ENCODE results near the gene TBL2. TPM values are rescaled to one million over a fixed set of nuclear protein-coding genes. Genes with fewer than 3 reads are reported as not detected.
"Not testable (repeated sequence)": the region's sequence is repeated elsewhere in the genome, so short reads cannot be mapped to it uniquely, and the experiment has no call there.

Gene TBL2
- total RNA-seq, 1 donor from 2014 or later = 48.2 TPM

GRCh38 chr7:73532224-73532623, 46.2 kb downstream of the TBL2 start:
- Mint-ChIP-seq H3K4me1 (ENCODE audit: low read depth) (peaks cover 7% of the 10 kb centered on the region), H3K27ac (no peak overlapping the region), H3K36me3 (ENCODE audit: low read depth) (peaks cover 15% of the 10 kb centered on the region), H3K9me3 (no peaks in the 10 kb centered on the region), H3K4me3 (no peak overlapping the region), H3K27me3 (ENCODE audit: insufficient read depth) (no peaks in the 10 kb centered on the region)
- DNase-seq (ENCODE audit: low spot score) = no peak
- intact Hi-C loops (cut with micrococcal nuclease) = no loop called here

GRCh38 chr7:73530800-73531199, 47.6 kb downstream of the TBL2 start:
- intact Hi-C loops (cut with micrococcal nuclease) = no loop called here
- peaks cover 14% of the 10 kb centered on the region for H3K4me1 Mint-ChIP-seq (ENCODE audit: low read depth)
- H3K36me3 Mint-ChIP-seq (ENCODE audit: low read depth) = peaks cover 5% of the 10 kb centered on the region
- DNase-seq (ENCODE audit: low spot score) = no peak
- no peaks in the 10 kb centered on the region for H3K9me3 Mint-ChIP-seq
- H3K4me3 Mint-ChIP-seq = no peak overlapping the region
- H3K27ac Mint-ChIP-seq = no peak overlapping the region
- no peaks in the 10 kb centered on the region for H3K27me3 Mint-ChIP-seq (ENCODE audit: insufficient read depth)

- peak overlapping the region; percentile 77 for H3K27ac Mint-ChIP-seq
- H3K4me3 Mint-ChIP-seq = peak overlapping the region; percentile 19
- no peaks in the 10 kb centered on the region for H3K9me3 Mint-ChIP-seq
- peaks cover 36% of the 10 kb centered on the region for H3K4me1 Mint-ChIP-seq (ENCODE audit: low read depth)
- no peaks in the 10 kb centered on the region for H3K27me3 Mint-ChIP-seq (ENCODE audit: insufficient read depth)
- no peak for DNase-seq (ENCODE audit: low spot score)
- intact Hi-C loops (cut with micrococcal nuclease) = loop anchor here (10.0 kb wide), 1 partner anchor 702 kb away; the partner anchor contains the start of gene TYW1B
- H3K36me3 Mint-ChIP-seq (ENCODE audit: low read depth) = peaks cover 3% of the 10 kb centered on the region
Measured at GRCh38 chr7:73526896-73527821, 51.2 kb downstream of the TBL2 start.

GRCh38 chr7:73526158-73526494, 52.3 kb downstream of the TBL2 start:
- H3K36me3 Mint-ChIP-seq (ENCODE audit: low read depth); H3K27ac Mint-ChIP-seq; DNase-seq (ENCODE audit: low spot score); H3K27me3 Mint-ChIP-seq (ENCODE audit: insufficient read depth); H3K4me3 Mint-ChIP-seq; H3K9me3 Mint-ChIP-seq: not testable (repeated sequence)
- H3K4me1 Mint-ChIP-seq (ENCODE audit: low read depth) = peaks cover 36% of the 10 kb centered on the region
- intact Hi-C loops (cut with micrococcal nuclease) = loop anchor here (10.0 kb wide), 1 partner anchor 701 kb away; the partner anchor contains the start of gene TYW1B

GRCh38 chr7:73522105-73522872, 56.1 kb downstream of the TBL2 start, which contains the start of gene BAZ1B:
TSS of gene BAZ1B (minus strand) at chr7:73522293. CDS start at chr7:73521933, 360 bp downstream.
- DNase-seq (ENCODE audit: low spot score) = peak; percentile 97
- Mint-ChIP-seq H3K9me3 (no peaks in the 10 kb centered on the region), H3K36me3 (ENCODE audit: low read depth) (peaks cover 30% of the 10 kb centered on the region), H3K27me3 (ENCODE audit: insufficient read depth) (no peaks in the 10 kb centered on the region), H3K27ac (peak within 1 kb of the TSS; percentile 97), H3K4me1 (ENCODE audit: low read depth) (peaks cover 60% of the 10 kb centered on the region), H3K4me3 (peak within 1 kb of the TSS; percentile 91)
- intact Hi-C loops (cut with micrococcal nuclease) = loop anchor here (1.0 to 10.0 kb wide), 10 partner anchors 35 to 697 kb away; partner anchors contain the start of genes ABHD11, BCL7B, BUD23 and DNAJC30

- Mint-ChIP-seq H3K27ac (no peak overlapping the region), H3K9me3 (no peaks in the 10 kb centered on the region), H3K4me1 (ENCODE audit: low read depth) (peaks cover 59% of the 10 kb centered on the region), H3K4me3 (peak overlapping the region; percentile 61), H3K27me3 (ENCODE audit: insufficient read depth) (no peaks in the 10 kb centered on the region), H3K36me3 (ENCODE audit: low read depth) (peaks cover 34% of the 10 kb centered on the region)
- intact Hi-C loops (cut with micrococcal nuclease) = loop anchor here (1.0 to 10.0 kb wide), 10 partner anchors 36 to 697 kb away; partner anchors contain the start of genes ABHD11, BCL7B, BUD23 and DNAJC30
- DNase-seq (ENCODE audit: low spot score) = no peak
Measured at GRCh38 chr7:73521636-73522104, 56.7 kb downstream of the TBL2 start.

GRCh38 chr7:73520673-73521635, 57.4 kb downstream of the TBL2 start:
- Mint-ChIP-seq H3K27me3 (ENCODE audit: insufficient read depth) (no peaks in the 10 kb centered on the region), H3K9me3 (no peaks in the 10 kb centered on the region), H3K36me3 (ENCODE audit: low read depth) (peaks cover 34% of the 10 kb centered on the region), H3K4me3 (peak overlapping the region; percentile 91), H3K27ac (peak overlapping the region; percentile 89), H3K4me1 (ENCODE audit: low read depth) (peaks cover 57% of the 10 kb centered on the region)
- intact Hi-C loops (cut with micrococcal nuclease) = loop anchor here (5.0 to 10.0 kb wide), 2 partner anchors 196 to 696 kb away; partner anchors contain the start of genes STX1A and TYW1B
- no peak for DNase-seq (ENCODE audit: low spot score)

- H3K27ac Mint-ChIP-seq = peak overlapping the region; percentile 89
- no peak for DNase-seq (ENCODE audit: low spot score)
- peaks cover 51% of the 10 kb centered on the region for H3K4me1 Mint-ChIP-seq (ENCODE audit: low read depth)
- peaks cover 37% of the 10 kb centered on the region for H3K36me3 Mint-ChIP-seq (ENCODE audit: low read depth)
- intact Hi-C loops (cut with micrococcal nuclease) = loop anchor here (5.0 to 10.0 kb wide), 3 partner anchors 55 to 695 kb away; partner anchors contain the start of genes STX1A and TYW1B
- no peaks in the 10 kb centered on the region for H3K27me3 Mint-ChIP-seq (ENCODE audit: insufficient read depth)
- H3K4me3 Mint-ChIP-seq = peak overlapping the region; percentile 91
- no peaks in the 10 kb centered on the region for H3K9me3 Mint-ChIP-seq
Measured at GRCh38 chr7:73519867-73520672, 58.3 kb downstream of the TBL2 start.

- Mint-ChIP-seq H3K4me3 (peak overlapping the region; percentile 91), H3K9me3 (no peaks in the 10 kb centered on the region), H3K27me3 (ENCODE audit: insufficient read depth) (no peaks in the 10 kb centered on the region), H3K27ac (peak overlapping the region; percentile 41), H3K36me3 (ENCODE audit: low read depth) (peaks cover 45% of the 10 kb centered on the region), H3K4me1 (ENCODE audit: low read depth) (peaks cover 46% of the 10 kb centered on the region)
- intact Hi-C loops (cut with micrococcal nuclease) = loop anchor here (10.0 kb wide), 1 partner anchor 54 kb away; no protein-coding TSS in a partner anchor
- no peak for DNase-seq (ENCODE audit: low spot score)
Measured at GRCh38 chr7:73518470-73518869, 59.9 kb downstream of the TBL2 start.
